Putamen (tissue), 1 donor: ENCODE data around the gene LHX4.

Experiments
- DNase-seq: peaks from one replicate; pipeline ENCODE4 v3.0.0-alpha.2; 2016; ENCODE audit warnings: low spot score

Gene LHX4

DNA sequence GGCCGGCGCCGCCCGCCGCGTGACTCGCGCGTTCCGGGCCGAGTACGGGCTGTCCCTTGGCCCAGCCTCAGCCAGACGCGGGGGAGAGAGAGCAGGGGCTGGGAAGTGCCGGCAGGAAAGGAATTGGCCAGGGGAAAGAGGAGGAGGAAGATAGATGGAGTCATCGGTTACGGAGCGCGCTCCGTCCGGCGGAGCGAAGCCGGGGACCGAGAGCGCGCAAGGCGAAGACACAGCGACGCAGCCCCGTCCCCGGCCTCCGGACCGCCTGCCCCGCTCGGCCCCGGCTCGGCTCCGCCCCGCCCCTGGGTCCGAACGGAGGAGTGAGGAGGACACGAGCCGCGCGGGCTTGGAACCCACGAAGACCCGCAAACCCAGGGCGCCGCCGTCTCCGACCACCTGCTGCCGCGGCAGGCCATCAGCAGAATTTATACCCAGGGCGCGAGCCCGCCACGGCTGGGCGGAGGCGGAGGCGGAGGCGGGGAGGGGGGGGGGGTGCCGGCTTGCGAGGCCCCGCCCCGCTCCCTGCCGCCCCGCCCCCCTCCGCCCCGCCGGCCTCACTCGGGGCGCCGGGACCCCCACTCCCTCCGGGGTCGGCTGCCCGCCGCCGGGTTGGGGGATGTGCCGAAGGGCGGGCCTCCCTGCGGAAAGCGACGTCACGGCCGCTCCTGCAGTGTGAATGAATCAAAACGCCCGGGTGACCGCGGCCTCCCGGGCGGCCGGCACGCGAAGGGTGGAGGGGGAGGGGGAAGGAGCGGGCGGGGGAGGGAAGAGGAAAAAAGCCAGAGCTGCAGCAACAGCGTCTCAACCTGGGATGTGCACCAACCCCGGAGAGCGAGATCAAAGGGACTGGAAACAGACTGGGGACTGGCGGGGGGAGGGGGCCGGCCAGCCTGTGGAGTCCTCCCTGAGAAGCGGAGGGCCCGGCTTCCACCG, at the start of gene LHX4:
Gene LHX4 (plus strand): TSS at position 782 of the 933 bp plus-strand sequence. CDS start 266 bp downstream, outside the sequence.
- DNase-seq: no peak

DNA sequence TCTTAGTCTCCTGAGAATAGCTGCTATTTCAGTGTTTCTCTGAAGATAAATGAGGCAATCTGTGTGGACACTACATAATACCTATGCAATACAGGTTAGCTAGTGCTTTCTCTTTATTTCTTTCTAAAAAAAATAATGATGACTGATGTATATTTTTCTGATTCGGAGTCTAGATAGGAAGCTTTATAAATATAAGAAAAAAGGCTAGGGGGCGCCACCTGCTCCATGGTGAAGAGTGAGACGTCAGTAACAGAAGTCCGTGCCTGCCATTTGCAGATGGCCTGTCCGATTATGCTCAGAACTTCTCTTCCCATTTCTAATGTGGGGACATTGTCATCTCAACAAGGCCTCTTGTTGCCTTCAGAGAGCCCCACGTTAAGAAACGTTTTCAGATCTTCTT, 49.0 kb upstream of the LHX4 start:
- no peak for DNase-seq

DNA sequence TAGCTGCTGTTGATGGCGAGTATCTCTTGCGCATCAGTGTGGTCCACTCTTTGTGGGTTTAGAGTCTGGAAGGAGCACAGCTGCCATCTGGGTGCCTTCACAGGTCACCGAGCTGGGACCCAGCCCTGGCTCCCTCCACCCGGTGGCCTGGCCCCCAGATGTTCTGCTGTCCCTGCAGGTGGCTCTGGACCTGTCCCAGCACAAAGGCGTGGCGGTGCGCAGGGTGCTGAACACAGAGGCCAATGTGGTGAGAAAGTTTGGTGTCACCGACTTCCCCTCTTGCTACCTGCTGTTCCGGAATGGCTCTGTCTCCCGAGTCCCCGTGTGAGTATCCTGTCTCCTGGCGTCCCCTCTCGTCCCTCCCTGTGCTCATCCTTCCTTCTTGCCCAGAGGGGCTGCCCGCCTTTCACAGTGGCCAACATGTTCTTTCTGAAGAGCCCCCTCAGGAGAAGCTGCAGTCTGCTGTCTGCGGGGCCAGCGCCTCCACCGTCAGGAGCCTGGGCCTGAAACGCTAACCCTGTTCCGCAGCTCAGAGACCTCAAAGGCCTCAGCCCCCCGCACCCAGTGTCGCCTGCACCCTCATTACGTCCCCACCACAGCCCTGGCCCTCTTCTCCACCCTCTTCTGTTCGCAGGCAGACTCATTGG, 47.9 kb upstream of the LHX4 start:
- DNase-seq: no peak

- no peak for DNase-seq
Observed at GRCh38 chr1:180182643-180183311, 47.3 kb upstream of the LHX4 start.

GRCh38 chr1:180183426-180183825, 46.6 kb upstream of the LHX4 start:
- no peak for DNase-seq

DNA sequence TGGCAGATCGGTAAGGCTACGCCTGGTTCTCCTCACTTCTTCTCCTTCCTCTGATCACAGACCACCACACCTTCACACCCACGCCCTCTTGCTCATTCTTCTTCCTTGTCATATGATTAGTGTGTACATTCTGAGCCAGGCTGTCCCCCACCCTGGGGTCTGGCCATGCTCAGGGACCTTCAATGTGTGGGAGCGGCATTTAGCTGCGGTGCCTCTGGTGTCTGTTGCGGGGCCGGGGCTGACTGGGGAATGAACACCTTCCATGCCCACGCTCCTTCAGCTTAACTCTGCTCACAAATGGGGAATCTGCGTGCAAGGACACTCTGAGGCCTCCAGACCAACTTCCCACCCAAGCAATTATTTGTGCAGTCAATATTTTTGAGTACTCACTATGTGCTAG, 46.0 kb upstream of the LHX4 start:
- no peak for DNase-seq

- no peak for DNase-seq
Observed at GRCh38 chr1:180185281-180185680, 44.8 kb upstream of the LHX4 start.

DNA sequence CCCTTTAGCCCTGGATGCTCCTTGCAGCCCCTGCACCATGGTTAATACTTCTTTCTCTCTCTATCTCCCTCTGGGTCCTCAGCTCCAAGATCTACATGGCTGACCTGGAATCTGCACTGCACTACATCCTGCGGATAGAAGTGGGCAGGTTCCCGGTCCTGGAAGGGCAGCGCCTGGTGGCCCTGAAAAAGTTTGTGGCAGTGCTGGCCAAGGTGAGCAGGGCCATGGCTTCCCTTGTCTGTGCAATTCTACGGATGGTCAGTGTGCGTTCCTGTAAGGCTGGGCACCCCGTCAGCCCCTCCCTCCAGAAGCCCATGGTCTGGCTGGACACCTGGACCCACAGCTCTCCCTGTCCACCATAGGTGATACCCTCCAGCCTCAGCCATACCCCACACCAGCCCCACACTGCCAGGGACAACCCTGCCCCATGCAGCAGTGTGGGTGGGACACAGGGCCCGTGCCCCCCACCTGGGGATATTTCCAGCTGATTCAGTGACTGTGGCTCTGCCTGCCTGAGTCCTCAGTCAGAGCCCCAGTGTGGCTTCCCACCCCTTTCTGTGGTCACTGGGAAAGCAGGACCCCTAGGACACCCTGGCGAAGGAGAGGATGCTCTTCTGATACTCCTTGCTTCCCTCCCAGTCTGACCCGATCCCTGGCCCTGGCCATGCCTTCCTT, 44.0 kb upstream of the LHX4 start:
- no peak for DNase-seq

DNA sequence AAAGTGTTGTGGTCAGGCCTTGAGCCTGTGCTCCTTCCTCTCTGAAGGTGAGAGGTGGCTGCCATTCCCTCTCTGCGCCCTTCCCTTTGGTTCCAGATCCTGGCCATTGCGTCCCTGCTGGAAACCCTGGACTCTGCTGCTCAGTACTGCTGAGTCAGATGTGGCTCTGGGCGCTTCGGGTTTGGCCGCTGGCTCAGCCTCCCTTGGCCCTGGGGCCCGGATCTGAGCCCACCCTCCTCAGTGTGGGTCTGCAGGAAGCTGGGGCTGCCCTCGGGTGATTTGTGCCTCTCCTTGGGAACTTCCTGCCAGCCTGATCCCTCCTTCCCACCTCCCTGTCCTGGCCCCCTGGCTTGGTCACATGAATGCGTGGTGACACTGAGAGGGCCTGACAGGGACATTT, 43.2 kb upstream of the LHX4 start:
- DNase-seq: no peak

DNA sequence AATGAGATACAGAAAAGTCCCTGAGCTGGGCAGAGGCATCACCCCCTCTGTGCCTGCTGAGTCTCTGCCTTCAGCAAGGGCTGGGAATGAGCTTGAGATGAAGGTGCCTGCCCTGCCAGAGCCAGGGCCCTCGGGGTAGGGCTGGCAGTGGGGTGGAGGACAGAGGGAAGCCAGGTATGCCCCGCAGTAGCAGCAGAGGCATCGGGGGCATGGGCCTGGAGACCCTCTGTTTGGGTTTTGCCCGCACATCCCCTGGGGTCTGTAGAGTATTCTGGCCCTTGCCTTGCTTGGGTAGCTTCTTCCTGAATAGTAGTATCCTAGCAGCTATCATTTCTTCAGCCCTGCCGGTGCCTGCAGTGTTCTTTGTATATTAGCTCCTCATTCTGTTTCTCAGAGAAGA, 42.4 kb upstream of the LHX4 start:
- no peak for DNase-seq

GRCh38 chr1:180188091-180188506, 42.0 kb upstream of the LHX4 start:
- DNase-seq: no peak

GRCh38 chr1:180188684-180189175, 41.3 kb upstream of the LHX4 start:
- no peak for DNase-seq

GRCh38 chr1:180190091-180190490, 40.0 kb upstream of the LHX4 start:
- no peak for DNase-seq

DNA sequence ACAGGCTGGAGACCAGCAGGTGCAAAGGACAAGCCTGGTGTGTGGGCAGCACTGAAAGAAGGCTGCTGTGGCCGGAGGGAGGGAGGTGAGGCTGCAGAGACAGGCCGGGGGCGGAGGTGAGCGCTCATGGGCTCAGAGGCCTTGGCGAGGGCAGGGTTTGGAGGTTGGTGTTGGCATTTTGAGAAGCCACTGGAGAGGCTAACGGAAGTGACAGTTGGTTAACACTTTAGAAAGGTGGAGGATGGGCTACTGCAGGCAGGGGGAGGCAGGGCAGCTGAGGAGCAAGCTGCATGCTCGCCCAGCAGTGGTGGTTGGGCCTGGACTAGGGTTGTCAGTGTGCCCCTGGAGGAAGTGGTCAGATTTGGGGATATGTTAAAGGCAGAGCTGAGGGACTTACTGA, 37.9 kb upstream of the LHX4 start:
- no peak for DNase-seq

DNA sequence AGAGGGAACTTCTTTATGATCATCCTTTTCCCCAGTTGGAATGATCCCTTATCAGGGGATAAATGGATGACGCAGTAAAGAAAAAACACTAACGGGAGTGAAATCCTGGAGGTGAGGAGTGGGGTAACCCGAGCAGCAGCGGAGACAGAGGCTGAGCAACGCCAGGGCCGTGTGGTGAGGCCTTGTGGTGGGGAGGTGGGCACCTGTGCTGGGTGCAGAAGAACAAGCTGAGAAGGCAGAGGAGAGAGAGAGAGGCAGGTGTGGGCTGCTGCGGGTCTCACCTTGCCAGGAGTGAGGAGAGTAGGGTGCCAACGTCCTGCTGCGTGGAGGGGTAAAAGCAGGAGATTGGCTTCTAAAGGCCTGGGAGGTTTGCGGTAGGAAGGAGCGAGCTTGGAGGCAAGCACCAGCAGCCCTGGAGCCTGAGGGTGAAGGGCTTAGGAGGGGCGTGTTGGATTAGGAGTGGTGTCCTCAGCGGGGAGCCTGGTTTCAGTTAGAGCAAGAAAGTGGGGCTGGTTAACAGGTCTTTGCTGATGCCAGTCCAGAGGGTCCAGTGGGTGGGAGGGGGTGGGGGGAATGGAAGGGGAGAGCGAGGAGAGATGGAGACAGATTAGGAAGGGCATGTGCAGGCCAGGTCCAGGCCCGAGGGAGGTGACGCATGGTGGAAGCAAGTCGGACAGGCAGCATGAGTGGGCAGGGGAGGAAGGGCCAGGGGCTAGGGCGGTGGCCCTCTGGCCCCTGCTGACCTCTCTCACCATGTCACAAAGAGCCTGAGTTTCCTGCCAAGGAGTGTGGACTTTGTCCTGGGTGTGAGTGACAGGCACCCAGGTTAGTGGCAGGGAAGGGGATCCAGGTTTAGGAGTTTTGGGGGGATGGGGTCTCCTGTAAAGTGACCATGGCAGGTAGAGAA, 36.7 kb upstream of the LHX4 start:
- DNase-seq: no peak

- DNase-seq: no peak
Observed at GRCh38 chr1:180194048-180194425, 36.0 kb upstream of the LHX4 start.

- DNase-seq: no peak
Observed at GRCh38 chr1:180194546-180195207, 35.4 kb upstream of the LHX4 start.

DNA sequence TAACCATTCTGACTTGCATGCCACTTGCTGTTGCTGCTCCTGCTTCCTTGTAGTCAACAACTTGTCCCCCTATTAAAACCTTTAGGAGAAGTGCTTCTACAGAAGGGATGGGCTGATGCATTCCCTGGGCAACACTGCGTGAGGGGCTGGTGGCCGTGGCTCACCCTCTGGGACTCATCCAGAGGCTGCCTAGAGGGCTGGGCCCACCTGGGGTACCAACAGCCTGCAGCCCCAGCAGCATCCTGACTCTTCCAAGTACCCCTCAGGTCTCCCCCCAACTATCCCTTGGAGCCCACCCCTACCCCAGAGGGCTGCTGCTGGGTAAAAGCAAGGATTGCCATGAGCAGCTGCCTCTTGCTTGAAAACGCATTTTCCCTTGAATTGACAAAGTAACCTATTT, 34.7 kb upstream of the LHX4 start:
- no peak for DNase-seq

- no peak for DNase-seq
Observed at GRCh38 chr1:180195916-180196315, 34.1 kb upstream of the LHX4 start.

GRCh38 chr1:180196436-180197003, 33.5 kb upstream of the LHX4 start:
- no peak for DNase-seq
